ENCODE data around the gene IRF6.
"Not testable (repeated sequence)": the region's sequence is repeated elsewhere in the genome, so short reads cannot be mapped to it uniquely, and the experiment has no call there.

IRF6 gene

DNA sequence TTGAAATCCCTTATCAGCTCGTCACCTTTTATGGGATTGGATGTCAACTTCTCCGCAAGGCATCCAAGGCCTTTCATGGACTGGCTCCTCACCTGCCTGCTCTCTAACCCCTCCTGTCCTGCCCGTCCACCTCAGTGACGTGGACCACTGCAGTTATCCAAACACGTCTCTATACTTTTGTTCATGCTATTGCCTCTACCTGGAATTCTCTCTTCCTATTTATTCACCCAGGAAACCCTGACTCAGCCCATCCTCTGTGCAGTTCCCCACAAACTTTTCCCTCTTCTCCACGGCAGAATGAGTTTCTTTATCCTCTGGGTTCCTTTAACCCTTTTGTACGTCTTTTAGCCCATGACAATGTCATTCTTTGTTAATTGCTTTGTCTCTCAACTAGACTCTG is 16.8 kb upstream of the IRF6 start:
- DNase-seq = no peak

DNA sequence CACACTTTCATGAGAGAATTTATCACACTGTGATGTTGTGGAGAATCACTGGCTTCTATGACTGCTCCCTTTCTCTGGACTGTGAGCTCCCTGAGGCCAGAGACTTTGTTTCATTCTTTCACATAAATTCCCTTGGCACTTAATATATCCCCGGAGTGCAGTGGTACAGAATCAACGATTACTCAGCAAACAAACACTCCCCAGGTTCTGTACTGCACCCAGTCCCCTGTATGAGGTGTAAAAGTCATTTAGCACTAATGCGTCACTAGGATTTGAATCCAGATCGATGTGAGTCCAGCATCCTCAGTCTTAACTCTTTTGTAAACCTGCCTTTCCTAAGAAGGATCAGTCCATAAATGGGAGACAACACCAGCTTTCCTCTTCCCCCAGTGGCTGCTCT is 15.0 kb upstream of the IRF6 start:
- DNase-seq = no peak

- no peak for DNase-seq
These were observed 13.1 kb upstream of the IRF6 start for GRCh38 chr1:209819058-209819457.

DNA sequence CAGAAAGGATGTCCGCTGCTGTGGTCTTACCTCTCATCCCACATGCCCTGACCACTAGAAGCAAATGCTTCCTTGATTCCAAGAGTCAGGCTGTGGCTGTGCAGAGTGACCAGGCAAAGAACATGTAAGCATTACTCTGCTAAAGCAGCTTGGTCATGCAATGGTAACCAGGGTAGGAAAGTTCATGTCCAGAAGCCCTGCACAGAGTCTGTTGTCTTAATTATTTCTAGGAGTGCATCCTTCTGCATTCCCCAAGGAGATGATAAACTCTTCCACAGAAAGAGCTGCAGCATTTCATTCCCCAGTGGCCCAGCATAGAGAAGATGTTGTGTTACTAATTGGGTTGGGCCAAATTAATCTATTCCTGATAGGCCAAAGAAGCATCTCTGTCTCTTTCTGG is 11.7 kb upstream of the IRF6 start:
- DNase-seq = no peak

DNA sequence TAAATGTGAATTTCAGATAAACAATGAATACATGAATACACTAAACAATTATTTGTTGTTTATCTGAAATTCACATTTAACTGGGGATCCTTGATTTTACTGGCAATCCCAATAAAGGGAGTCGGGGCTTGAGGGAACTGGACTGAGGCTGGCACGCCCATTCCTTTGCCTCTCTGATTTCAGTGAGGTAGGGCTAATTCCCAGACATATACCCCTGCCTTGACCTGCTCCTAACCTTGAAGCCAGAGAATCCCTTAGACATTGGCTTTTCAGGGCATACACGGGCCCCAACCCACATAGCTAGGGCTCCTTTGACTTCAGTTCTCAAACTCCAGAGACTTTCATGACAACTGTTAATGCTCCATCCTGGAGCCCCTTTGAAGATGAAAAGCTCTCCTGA is 11.0 kb upstream of the IRF6 start:
- DNase-seq = no peak

DNA sequence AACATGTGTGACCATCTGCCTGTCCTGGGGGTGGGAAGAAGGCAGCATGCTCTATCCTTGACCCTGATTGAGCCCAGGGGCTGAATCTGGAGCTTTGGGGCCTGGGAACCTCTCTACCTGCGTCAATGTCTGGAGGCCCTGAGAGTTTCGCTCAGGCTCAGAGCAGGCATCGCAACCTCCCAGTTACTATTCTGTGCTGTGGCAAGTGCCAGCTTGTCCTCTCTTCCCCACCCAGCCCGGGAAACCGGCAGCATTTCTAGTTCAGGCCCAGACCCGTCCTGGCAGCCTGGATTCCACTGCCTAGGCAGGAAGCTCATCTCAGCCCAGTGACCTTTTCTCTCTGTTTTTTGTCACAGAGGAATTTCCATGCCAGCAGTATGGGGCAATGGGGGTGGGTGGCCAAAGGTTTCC is 10.0 kb upstream of the IRF6 start:
- DNase-seq = no peak

DNA sequence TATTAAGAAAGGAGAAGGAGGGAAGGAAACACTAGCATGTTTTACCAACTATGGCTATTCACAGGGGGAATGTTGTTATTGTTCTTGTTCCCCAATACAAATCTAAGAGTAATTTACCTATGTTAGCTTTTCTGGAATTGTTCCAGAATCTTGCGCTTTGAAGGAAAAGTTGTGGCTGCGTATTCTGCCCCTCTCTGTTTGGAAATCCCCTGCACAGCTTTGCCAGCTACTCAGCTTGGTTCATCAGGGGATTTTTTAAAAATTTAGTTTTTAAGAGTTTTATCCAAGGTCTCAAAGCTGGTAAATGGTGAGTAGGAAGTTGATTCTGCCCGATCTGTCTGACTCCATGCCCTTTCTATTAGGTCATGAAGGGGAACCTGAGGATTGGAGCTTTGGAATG is 9.5 kb upstream of the IRF6 start:
- DNase-seq = no peak

DNA sequence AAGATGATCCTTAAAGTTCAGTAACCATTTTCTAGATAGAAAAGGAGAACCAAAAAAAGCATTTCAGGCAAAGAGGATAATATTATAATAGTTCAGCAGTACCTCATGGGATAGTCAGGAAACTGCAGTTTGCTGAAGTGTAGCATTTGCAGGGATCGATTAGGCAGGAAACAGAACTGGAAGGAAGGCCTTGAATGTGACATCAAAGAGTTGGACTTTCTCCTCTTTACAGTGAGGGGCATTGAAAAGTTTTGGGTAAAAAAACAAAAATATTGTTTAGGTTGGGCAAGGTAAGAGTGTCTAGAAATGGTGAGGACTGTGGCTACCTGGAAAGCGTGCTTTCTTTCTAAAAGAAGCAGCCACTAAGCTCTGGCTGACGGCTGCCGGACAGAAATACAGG is 8.0 kb upstream of the IRF6 start:
- DNase-seq = no peak

GRCh38 chr1:209810783-209811182 is 4.8 kb upstream of the IRF6 start:
- DNase-seq = no peak

- DNase-seq = no peak
These were observed 3.7 kb upstream of the IRF6 start for GRCh38 chr1:209809611-209810010.

GRCh38 chr1:209808059-209808581 is 2.2 kb upstream of the IRF6 start:
- no peak for DNase-seq

DNA sequence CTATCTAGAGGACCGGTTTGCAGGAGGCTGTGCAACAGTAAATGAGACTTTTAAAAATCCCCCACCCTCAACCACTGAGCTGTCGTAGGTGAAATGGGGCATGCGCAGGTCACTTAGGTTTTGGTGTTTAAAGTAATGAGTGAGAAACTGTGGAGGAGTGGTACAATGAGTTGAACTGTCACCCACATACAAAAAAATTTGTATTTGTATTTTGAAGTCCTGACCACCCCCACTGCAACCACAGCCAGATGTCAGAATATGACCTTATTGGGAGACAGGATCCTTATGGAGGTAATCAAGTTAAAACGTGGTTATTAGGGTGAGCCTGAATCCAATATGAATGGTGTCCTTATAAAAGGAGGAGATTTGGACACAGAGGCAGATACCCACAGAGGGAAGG is 1.6 kb upstream of the IRF6 start:
- DNase-seq = no peak

DNA sequence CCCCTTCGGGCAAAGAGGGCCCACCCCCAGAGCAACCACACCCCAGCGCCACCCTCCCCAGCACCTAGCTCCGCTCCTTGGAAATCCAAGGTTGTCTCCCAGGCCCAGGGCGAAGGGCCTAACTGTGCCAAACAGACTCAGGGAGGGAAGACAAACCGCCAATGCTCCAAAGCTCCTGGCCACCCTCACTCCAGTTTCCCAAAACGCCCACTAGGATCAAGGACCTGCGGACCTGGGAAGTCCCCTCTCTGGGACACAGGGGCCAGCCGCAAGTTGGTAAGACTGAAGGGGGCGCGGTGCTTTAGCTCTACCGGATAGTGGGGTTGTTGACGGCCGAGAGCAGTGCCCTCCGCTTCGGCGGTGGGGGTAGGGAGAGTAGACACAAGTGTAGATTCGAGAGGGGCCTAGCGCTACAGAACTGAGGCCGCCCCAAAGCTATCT is 581 bp downstream of the IRF6 start:
- no peak for DNase-seq

DNA sequence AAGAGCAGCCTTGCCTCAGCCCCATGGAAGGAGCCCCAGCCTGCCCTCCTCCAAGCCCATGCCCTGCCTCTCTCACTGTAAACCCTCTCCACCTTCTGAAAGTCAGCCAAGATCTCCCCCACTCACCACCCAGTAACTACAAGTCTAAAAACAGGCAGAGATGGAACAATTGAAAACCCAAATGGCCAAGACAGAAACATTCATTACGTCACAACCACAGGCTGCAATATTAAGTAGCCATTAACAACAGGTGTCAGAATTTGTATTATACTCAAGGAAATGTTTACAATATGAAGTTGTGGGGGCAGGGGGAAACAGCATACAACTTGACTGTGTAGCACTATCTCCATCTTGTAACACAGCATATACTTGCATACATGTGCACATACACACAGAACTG is 2.4 kb downstream of the IRF6 start:
- no peak for DNase-seq

DNA sequence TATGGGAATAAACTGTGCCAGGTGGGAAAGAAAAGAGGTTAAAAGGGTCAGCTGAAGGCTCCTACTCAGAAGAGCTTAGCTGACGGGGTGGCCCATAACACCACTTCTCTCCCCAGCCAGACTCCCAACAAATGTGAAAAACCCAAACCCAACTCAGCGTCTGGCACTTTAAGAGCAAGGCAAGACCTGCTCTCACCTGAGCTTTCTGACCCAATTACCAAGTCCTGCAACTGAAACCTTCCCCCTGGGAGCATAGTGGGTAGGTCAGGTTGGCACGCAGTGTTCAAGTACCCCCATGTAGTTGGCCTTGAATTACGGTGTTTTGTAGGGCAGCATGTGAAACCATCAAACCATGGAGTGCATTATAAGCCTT is 3.2 kb downstream of the IRF6 start:
- no peak for DNase-seq

DNA sequence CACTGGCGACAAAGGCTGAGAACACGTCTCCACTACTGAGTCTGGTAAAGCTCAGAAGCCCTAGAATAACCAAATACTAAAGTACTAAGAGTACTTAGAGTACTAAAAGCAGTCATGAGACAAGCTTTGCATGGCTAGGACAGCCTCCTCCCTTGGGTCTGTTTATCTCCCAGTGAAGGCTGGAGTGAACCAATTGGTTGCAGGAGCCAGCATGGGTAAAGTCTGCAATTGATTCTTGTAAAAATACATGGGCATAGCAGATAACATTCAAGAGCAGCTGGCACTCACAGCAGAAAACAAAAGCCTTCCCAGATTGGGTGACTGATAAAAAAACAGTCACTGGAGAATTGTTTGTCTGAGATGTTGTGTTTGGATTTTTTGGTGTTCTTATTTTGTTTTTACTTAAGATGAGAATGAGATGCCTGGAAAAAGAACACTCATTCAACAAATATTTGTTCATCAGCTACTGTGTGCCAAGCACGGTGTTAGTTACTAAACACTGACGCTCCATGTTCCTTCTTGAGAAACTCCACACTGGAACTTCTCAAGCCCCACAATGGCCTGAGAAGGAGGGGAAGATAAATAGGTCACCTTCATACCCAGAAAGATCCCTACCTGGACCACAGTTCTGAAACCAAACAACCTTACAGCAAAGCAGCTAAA is 3.7 kb downstream of the IRF6 start:
- no peak for DNase-seq

DNA sequence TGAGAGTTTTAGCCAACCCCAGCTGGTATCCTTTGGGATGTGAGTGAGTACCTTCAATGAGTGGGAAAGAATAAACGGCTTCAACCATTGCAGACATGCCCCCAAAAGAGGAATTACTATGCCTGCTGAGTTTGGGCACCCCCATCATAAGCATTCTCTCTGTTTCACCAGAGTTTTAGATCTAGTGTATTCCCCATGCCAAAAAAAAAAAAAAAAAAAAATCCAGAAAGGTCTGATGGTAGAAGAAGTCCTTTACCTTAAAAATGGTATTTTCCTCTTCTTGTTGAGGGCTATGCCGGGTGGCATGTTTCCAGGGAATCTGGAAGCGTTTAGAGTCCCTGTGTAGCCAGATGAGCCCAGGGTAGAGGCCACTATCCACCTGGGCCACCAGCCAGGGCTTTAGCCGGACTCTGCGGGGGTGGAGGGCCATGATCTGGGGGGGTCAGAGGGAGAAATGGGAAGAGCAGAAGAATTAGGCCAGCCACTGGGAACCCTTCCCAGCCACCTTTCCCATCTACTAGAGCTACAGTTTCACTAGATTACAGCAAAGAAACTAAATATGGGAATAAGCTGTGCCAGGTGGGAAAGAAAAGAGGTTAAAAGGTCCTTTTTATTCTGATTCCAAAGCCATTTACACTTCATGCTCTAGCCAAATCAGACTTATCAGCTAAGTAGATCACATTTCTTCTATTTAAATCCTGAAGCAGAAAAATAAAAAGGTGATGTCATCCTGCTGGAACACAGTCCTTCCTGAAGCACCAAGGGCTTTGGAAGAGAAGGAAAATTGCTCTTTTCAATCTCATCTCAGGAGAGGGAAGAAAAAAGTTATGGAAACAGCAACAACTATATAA is 4.7 kb downstream of the IRF6 start:
- no peak for DNase-seq

GRCh38 chr1:209797978-209798639 is 7.8 kb downstream of the IRF6 start:
- no peak for DNase-seq

GRCh38 chr1:209793711-209794110 is 12.2 kb downstream of the IRF6 start:
- not testable (repeated sequence) for DNase-seq

- no peak for DNase-seq
These were observed 14.0 kb downstream of the IRF6 start for GRCh38 chr1:209791920-209792319.

DNA sequence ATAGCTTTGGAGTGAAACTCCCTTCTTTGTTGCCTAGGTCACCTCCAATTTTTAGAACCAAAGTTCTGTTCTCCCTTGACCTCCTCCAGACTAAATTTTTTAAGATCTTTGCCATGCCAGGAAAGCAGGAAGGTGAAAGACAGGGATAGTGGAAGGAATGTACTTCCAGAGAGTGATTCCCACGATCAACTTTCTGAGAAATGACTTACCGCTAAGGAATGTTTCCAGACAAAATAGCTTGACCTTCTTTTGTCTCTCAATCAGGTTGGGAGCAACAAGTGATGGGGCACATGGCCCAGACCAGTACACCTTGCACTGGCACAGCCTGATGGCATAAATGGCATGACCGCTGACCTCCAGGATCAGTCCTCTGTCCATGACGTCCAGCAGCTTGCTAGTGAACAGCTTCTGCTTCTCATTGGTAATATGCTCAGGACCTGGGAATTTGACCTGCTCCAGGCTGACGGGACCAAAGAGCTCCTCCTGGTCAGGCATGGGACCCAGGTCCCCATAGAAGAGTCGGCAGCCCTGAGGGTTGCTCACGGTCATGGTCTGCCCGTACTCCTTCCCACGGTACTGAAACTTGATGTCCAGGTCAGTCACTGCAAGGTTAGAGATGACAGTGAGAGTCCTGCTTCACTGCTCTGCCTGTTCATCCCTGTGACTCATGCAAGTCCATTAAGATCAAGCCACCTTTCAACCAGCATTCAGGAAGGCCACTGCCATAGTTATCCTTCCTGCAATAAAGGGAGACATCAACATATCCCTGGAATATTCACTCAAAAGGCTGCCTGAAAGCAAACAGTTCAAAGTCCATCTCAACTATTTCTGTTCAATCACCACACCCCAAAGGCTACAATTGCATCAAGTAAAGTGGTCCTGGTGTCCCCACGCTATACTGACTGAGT is 15.4 kb downstream of the IRF6 start:
- no peak for DNase-seq

DNA sequence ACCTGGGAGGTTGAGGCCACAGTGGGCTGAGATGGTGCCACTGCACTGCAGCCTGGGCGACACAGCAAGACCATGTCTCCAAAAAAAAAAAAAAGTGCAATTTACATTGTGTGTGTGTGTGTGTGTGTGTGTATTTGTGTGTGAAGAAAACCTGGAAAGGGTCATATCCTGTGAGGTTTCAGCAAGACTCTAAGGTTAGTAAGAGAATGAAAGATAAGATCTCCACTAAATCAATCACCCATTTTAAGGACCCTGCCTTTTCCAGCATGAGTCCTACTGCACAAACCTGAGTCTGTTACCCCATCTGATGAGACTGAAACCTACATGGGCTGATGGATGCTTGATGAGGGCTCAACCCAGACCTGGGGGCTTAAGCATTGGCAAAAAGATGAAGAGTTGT is 16.7 kb downstream of the IRF6 start:
- DNase-seq = no peak

DNA sequence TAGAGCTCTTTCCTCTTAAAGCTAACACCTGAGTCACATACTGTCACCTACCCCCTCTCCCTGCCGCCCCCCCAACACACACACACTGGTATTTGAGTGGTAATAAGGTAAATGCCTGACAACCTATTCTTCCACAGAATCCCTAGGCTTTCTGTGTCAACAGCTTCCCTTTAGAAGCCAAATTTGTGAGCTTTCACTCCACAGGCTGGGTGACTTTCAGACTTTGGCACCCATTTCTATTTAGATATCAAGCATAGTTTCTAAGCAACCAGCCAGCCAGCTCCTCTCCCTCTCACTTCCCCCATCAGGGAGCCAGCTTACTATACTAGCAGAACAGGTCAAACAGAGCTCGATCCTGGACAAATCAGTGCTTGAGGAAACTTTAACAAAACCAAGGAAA is 18.4 kb downstream of the IRF6 start:
- DNase-seq = no peak

Measured in CD4-positive, alpha-beta T cell treated with Interferon gamma for 1 hour (primary cell).